ENCODE data around the gene LEP.

The LEP gene

DNA sequence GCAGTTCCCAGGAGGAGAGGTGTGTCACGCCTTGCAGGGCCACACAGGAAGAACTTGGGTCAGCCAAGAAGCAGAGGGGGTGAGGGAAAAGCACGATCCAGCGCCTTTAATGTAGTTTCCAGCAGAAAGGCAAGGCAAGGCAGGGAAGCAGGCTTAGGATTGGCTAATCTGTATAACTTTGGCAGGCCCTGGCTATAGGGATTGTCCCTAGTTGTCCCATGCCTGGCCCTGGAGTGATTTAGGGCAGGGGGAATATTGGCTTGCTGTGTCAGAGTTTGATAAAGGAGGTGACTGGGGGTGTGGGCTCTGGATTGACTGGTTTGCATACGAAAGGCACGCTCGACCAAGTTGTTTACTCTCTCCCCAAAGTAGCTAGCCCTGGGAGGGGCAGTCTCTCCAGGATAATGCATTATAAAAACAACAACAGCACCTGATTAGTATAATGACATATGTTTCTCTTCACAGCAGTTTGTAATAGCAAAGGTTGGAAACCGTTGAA lies 58.1 kb downstream of the LEP start:
- TF ChIP-seq, protein P1, sequence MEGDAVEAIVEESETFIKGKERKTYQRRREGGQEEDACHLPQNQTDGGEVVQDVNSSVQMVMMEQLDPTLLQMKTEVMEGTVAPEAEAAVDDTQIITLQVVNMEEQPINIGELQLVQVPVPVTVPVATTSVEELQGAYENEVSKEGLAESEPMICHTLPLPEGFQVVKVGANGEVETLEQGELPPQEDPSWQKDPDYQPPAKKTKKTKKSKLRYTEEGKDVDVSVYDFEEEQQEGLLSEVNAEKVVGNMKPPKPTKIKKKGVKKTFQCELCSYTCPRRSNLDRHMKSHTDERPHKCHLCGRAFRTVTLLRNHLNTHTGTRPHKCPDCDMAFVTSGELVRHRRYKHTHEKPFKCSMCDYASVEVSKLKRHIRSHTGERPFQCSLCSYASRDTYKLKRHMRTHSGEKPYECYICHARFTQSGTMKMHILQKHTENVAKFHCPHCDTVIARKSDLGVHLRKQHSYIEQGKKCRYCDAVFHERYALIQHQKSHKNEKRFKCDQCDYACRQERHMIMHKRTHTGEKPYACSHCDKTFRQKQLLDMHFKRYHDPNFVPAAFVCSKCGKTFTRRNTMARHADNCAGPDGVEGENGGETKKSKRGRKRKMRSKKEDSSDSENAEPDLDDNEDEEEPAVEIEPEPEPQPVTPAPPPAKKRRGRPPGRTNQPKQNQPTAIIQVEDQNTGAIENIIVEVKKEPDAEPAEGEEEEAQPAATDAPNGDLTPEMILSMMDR (IDR thresholded peaks at IDR 0.05; ENCODE audit: extremely low read depth, insufficient read depth, missing control alignments), result no peak
- DNase-seq (ENCODE audit: low spot score), result no peak
- in situ Hi-C loops (cut with MboI; ENCODE audit: low pct_unique_long_range_greater_than_20kb, low sequenced_read_pairs, unreplicated experiment), result no loop called here

- no peak for DNase-seq (ENCODE audit: low spot score)
- in situ Hi-C loops (cut with MboI; ENCODE audit: low pct_unique_long_range_greater_than_20kb, low sequenced_read_pairs, unreplicated experiment), result no loop called here
- TF ChIP-seq, protein P1 (IDR thresholded peaks at IDR 0.05; ENCODE audit: extremely low read depth, insufficient read depth, missing control alignments), result no peak
Measured at GRCh38 chr7:128302139-128302538, 61.1 kb downstream of the LEP start.

DNA sequence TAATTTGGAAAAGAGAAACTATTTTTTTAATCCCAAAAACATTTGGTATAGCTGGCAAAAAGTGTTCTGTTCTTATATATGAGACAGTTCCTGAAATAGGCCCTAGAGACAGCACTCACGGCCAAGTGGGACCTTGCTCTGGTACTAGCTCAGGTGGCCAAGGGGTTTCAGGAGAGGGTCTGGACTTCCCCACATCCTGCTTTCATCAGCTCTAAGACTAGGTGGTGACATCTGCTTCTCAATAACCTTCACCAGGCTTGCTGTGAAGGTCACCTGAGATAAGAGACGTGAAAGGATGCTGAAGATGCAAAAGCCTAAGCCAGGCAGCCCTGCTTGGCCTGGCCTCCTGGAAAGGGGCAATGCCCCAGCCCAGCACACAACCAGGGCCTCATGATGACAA lies 62.1 kb downstream of the LEP start:
- in situ Hi-C loops (cut with MboI; ENCODE audit: low pct_unique_long_range_greater_than_20kb, low sequenced_read_pairs, unreplicated experiment), result no loop called here

DNA sequence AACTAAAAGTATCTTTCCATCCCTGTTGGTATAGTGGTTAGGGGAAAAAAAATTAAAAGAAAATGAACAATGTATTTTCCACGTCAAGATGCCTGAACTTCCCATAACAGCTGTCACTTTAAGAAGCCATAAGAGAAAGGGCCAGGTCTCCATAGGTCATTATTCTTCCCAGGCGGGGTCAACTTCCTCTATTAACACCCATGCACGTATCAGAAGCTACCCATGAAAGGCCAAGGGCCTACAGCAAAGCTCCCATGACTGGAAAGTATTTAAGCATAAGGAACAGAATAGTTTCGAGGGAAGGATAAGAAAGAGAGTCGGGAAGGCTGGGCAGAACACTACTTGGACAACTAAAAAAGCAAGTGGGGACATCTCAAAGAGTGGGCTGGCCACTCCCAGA lies 62.6 kb downstream of the LEP start:
- in situ Hi-C loops (cut with MboI; ENCODE audit: low pct_unique_long_range_greater_than_20kb, low sequenced_read_pairs, unreplicated experiment), result no loop called here
- TF ChIP-seq, protein P1 (IDR thresholded peaks at IDR 0.05; ENCODE audit: extremely low read depth, insufficient read depth, missing control alignments), result no peak
- DNase-seq (ENCODE audit: low spot score), result no peak

More for the DNA sequence above, 62.1 kb downstream of the LEP start:
- TF ChIP-seq, protein P1 (IDR thresholded peaks at IDR 0.05; ENCODE audit: extremely low read depth, insufficient read depth, missing control alignments), result no peak
- no peak for DNase-seq (ENCODE audit: low spot score)

DNA sequence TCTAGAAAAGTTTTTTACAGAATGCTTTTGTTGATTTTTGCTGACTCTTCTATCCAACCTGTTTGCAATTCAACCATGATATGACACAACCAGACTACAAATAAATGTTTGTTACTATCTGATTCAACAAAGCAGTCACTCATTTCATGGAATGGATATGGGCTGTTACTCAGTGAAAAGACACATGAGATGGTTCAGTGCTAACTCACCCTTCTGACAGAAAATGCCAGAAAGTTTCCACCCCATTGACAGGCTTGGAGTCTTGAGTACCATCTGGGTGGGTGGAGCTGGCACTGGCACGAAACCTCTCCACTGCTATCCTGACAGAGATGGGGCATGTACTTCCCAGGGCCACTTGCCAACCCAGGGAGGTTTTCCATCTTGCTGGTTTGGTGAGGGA lies 63.1 kb downstream of the LEP start:
- DNase-seq (ENCODE audit: low spot score), result no peak
- TF ChIP-seq, protein P1 (IDR thresholded peaks at IDR 0.05; ENCODE audit: extremely low read depth, insufficient read depth, missing control alignments), result no peak
- in situ Hi-C loops (cut with MboI; ENCODE audit: low pct_unique_long_range_greater_than_20kb, low sequenced_read_pairs, unreplicated experiment), result no loop called here

DNA sequence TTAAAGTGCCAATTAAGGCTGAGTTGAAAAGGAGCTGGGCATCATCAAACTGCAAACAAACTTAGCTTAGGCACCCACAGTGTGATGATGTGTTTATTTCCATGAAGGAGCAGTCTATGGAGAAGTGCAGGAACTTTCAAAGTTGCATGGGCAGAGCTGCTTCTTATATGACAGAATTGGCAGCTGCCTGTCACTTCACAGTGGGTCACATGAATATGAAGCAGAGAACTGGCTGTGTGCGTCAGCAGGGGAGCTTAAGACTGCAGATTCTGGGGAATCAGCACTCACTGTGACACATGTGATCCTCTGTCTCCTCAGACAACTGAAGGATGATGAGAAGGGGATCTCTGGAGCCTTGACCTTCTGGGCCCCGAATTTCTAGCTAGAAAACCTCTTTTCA lies 66.0 kb downstream of the LEP start:
- in situ Hi-C loops (cut with MboI; ENCODE audit: low pct_unique_long_range_greater_than_20kb, low sequenced_read_pairs, unreplicated experiment), result no loop called here
- no peak for DNase-seq (ENCODE audit: low spot score)
- TF ChIP-seq, protein P1 (IDR thresholded peaks at IDR 0.05; ENCODE audit: extremely low read depth, insufficient read depth, missing control alignments), result no peak

Data from GM13977 (cell line).